Left cardiac atrium (tissue), 4 donors: ENCODE results near the gene MAFB. TPM values are rescaled to one million over a fixed set of nuclear protein-coding genes. Genes with fewer than 3 reads are reported as not detected.
A peak's percentile ranks its signal among the peaks of the same experiment; 100 is the strongest.

Experiments used
- ATAC-seq, 2 donors: fragments of 200-7000 bp; cut with Tn5 transposase; one replicate each; pipeline ENCODE4 v1.9.1; 2020; ENCODE audit warnings: mild to moderate bottlenecking in 2 of 2, moderate library complexity in 2 of 2
- DNase-seq: peaks from one replicate; pipeline ENCODE4 v3.0.0-alpha.2; 2020
- intact Hi-C, 2 donors: fragments of 100-400 bp; cut with DNase I; formaldehyde crosslinking; loops; one replicate each; pipeline versions ENCODE4 v1.14.1 to v1.15.1; 2022 to 2023
- total RNA-seq, 2 donors: library from RNA; stranded (reverse); fragmentation: NEBNext Ultra II Directional; extraction: Animal tissue kit (Norgen Biotek cat#: 25700); gene quantifications; one replicate each; pipeline ENCODE4 v1.2.1, GENCODE V29; 2021
- donor health status: DM: no; HTN: yes; CAD: no.
- donor health status: DM: no; HTN: yes; CAD: no; lungs with severe emphysema.
- donor health status: DM: yes; HTN: yes; CAD: no.
- donor health status: Dilated cardiomyopathy.

Gene MAFB
- total RNA-seq, 2 donors from 2014 or later: 24.8 to 32.5 TPM

DNA sequence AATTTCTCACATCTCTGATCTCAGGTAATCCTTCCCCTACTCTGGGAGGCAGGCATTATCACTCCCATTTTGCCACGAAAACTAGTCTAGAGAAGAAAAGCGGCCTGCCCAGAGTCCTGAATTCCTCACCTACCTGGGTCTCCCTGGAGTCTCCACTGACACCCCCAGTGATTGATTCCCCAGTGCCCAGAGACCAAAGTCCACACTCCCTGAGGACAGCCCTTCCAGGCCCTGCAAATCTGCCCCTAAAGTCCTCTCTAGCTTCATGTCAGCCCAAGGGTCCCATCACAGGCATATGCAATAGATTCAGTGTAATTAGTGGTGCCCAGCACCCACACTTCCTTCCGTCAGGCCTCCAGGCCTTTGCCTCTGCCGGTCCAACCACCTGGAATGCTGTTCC is 47.2 kb downstream of the MAFB start:
- ATAC-seq (no peak), DNase-seq (no peak)
- intact Hi-C loops: no loop called here

GRCh38 chr20:40641202-40641601 is 47.8 kb downstream of the MAFB start:
- ATAC-seq (no peak), DNase-seq (no peak)
- intact Hi-C loops: no loop called here

- intact Hi-C loops: no loop called here
- no peak for ATAC-seq
- no peak for DNase-seq
Observed at GRCh38 chr20:40640667-40641066, 48.4 kb downstream of the MAFB start.

DNA sequence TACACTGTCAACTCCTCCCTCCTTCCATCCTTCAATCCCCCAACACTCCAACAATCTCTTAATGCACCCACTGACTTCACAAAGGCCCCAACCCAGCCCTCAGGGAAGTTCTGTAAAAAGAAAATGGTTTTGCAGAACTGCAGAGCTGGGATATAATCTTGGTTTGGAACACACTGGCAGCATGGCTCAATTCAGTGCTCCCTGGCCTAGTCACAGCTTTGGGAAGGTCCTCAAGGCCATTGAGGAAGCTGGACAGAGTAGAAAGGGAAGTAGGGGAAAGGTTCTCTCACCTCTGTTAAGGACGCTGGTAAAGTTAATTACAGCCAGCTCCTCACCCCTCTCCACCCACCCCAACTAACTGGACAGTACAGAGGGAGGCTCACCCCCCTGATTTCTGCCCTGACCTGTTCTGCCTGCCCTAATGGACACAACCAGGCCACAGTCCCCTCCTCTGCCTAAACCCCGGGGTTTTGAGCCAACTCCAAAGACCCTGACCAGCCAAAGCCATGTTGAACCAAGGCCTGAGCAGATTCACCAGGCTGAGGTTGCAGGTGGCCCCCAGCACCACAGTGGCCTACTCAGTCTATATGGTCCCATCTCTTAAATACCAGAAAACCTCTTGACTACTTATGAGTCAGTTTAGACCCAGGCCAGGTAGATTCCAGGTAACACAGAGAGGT is 49.2 kb downstream of the MAFB start:
- peak in 1 of 2 donors; percentile 15 for ATAC-seq
- intact Hi-C loops: no loop called here

GRCh38 chr20:40639132-40639531 is 49.9 kb downstream of the MAFB start:
- intact Hi-C loops: no loop called here
- ATAC-seq: no peak
- DNase-seq: no peak

More for the DNA sequence above, 49.2 kb downstream of the MAFB start:
- DNase-seq: no peak

DNA sequence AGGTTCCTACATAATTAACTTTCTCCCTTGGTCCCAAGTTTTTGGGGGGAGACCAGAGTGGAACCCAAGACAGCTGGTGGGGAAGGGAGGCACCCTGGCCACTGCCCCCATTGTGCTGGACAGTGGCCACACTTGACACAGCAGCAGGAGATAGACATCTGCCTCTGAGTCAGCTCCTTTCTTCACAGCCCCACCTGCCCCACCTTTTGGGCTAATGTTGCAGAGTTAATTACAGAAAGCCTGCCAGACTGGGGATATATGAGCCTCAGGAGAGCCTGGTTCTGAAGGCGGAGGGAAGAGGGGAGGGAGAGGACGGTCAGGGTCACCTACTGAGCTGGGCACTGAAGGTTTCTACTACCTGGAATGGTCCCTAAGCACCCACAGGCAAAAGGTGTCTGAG is 50.6 kb downstream of the MAFB start:
- intact Hi-C loops: no loop called here
- ATAC-seq (no peak), DNase-seq (no peak)

- ATAC-seq (no peak), DNase-seq (no peak)
- intact Hi-C loops: no loop called here
Observed at GRCh38 chr20:40637176-40637575, 51.9 kb downstream of the MAFB start.

DNA sequence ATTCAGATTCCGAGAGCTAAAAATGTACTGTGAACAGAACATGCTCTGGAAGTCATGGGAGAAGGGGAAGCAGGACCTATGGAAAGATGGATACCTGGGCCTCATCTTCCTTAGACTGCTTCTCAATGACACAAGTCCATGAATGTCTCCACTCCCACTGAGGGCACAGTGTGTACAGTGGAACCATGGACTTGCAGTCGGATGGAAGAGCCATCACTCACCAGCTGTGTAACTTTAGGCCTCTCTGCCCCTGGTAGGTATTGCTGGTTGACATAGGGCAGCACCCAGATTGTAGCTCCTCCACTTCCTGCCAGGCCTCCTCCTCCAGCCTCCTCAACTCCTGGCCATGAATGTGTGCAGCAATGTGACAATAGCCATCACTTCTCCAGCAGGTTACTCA is 52.5 kb downstream of the MAFB start:
- no peak for DNase-seq
- ATAC-seq: no peak
- intact Hi-C loops: no loop called here

- ATAC-seq: peak in 1 of 2 donors; percentile 81
- DNase-seq: no peak
- intact Hi-C loops: no loop called here
Observed at GRCh38 chr20:40635971-40636370, 53.1 kb downstream of the MAFB start.
